PC-9 (cell line): ENCODE data around the gene PSMD14.

Experiments used
- EZH2 ChIP-seq: fragments of 200-600 bp; sonication (generic); IDR thresholded peaks from 2 replicates; pipeline ENCODE4 v1.8.0; 2017; ENCODE audit warnings: antibody characterized with exemption, low read depth
- TF ChIP-seq, protein P1 (sequence below): fragments of 200-600 bp; sonication (generic); conservative IDR thresholded peaks from 2 replicates; pipeline ENCODE4 v1.6.1; 2017; ENCODE audit warnings: mixed run types, antibody characterized with exemption, mild to moderate bottlenecking, moderate library complexity

- TF ChIP-seq, protein P1, sequence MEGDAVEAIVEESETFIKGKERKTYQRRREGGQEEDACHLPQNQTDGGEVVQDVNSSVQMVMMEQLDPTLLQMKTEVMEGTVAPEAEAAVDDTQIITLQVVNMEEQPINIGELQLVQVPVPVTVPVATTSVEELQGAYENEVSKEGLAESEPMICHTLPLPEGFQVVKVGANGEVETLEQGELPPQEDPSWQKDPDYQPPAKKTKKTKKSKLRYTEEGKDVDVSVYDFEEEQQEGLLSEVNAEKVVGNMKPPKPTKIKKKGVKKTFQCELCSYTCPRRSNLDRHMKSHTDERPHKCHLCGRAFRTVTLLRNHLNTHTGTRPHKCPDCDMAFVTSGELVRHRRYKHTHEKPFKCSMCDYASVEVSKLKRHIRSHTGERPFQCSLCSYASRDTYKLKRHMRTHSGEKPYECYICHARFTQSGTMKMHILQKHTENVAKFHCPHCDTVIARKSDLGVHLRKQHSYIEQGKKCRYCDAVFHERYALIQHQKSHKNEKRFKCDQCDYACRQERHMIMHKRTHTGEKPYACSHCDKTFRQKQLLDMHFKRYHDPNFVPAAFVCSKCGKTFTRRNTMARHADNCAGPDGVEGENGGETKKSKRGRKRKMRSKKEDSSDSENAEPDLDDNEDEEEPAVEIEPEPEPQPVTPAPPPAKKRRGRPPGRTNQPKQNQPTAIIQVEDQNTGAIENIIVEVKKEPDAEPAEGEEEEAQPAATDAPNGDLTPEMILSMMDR = no peak
- no peak for TF ChIP-seq EZH2
Measured at GRCh38 chr2:161445097-161445496, 136.9 kb downstream of the PSMD14 start.
